Nephron progenitor cell (in vitro differentiated cells): ENCODE results near the gene EEF1A2.

Experiments used
- DNase-seq: peaks from one replicate; pipeline ENCODE4 v3.0.0; 2021
- H3K27ac Mint-ChIP-seq: 2 replicates; pipeline ENCODE4 v1.8.0; 2021; ENCODE audit warnings: mild to moderate bottlenecking, moderate library complexity, mixed read lengths
- H3K27me3 Mint-ChIP-seq: 2 replicates; pipeline ENCODE4 v1.8.0; 2021; ENCODE audit warnings: mild to moderate bottlenecking, low read depth, mixed read lengths; ENCODE audit not compliant: poor library complexity
- H3K36me3 Mint-ChIP-seq: 2 replicates; pipeline ENCODE4 v1.8.0; 2021; ENCODE audit warnings: low read depth, mixed read lengths
- H3K4me1 Mint-ChIP-seq: 2 replicates; pipeline ENCODE4 v1.8.0; 2021; ENCODE audit warnings: mixed read lengths
- H3K4me3 Mint-ChIP-seq: 2 replicates; pipeline ENCODE4 v1.8.0; 2021; ENCODE audit warnings: mild to moderate bottlenecking, moderate library complexity, mixed read lengths
- H3K9me3 Mint-ChIP-seq: 2 replicates; pipeline ENCODE4 v1.8.0; 2021; ENCODE audit warnings: mild to moderate bottlenecking, moderate library complexity, mixed read lengths
- TF ChIP-seq, protein P1 (sequence below): fragments of 200-600 bp; sonication (generic); IDR thresholded peaks from 2 replicates; pipeline ENCODE4 v1.5.0; 2021; ENCODE audit warnings: antibody characterized with exemption

EEF1A2 gene

DNA sequence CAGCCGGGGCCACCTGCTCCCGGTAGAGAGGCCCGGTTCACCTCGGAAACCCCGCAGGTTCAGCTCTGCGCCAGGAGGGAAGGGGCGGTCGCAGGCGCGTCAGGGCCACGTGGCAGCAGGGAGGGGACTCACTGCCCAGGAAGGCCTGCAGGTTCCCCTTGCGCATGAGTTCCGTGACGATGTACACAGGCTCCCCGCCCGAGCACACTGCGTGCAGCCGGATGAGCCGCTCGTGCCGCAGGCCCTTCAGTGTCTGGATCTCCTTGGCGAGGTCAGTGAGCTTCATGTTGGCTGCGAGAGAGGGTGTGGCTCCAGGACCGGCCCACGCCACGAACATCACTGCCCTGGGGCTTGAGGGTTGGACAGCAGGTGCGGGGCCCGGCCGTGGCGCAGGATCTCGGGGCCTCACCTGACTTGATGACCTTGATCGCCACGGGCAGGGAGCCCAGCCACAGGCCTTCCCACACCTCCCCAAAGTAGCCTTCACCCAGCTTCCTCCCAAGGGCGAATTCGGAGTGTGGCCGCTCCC is 43.2 kb upstream of the EEF1A2 start:
- TF ChIP-seq, protein P1, sequence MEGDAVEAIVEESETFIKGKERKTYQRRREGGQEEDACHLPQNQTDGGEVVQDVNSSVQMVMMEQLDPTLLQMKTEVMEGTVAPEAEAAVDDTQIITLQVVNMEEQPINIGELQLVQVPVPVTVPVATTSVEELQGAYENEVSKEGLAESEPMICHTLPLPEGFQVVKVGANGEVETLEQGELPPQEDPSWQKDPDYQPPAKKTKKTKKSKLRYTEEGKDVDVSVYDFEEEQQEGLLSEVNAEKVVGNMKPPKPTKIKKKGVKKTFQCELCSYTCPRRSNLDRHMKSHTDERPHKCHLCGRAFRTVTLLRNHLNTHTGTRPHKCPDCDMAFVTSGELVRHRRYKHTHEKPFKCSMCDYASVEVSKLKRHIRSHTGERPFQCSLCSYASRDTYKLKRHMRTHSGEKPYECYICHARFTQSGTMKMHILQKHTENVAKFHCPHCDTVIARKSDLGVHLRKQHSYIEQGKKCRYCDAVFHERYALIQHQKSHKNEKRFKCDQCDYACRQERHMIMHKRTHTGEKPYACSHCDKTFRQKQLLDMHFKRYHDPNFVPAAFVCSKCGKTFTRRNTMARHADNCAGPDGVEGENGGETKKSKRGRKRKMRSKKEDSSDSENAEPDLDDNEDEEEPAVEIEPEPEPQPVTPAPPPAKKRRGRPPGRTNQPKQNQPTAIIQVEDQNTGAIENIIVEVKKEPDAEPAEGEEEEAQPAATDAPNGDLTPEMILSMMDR, result no peak
- no peak overlapping the region for H3K27ac Mint-ChIP-seq
- H3K27me3 Mint-ChIP-seq, result peaks cover 19% of the 10 kb centered on the region
- no peaks in the 10 kb centered on the region for H3K9me3 Mint-ChIP-seq
- H3K36me3 Mint-ChIP-seq, result no peaks in the 10 kb centered on the region
- no peaks in the 10 kb centered on the region for H3K4me1 Mint-ChIP-seq
- no peak overlapping the region for H3K4me3 Mint-ChIP-seq
- DNase-seq, result no peak

DNA sequence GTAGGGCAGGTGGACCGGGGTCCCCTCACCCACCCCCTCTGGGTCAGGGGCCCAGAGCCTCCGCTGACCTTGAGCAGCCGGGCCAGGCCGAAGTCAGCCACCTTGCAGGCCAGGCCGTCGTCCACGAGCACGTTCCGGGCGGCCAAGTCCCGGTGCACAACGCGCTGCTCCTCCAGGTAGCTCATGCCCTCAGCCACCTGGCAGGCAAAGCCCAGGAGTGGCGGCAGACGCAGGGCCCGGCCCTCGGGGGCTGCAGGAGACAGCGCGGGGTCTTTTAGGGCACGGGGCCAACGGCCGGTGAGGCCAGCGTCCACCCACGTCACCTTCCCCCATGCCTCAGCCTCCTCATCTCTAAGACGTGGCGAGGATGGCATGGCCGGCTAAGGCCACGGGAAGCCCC is 42.5 kb upstream of the EEF1A2 start:
- no peak overlapping the region for H3K27ac Mint-ChIP-seq

DNA sequence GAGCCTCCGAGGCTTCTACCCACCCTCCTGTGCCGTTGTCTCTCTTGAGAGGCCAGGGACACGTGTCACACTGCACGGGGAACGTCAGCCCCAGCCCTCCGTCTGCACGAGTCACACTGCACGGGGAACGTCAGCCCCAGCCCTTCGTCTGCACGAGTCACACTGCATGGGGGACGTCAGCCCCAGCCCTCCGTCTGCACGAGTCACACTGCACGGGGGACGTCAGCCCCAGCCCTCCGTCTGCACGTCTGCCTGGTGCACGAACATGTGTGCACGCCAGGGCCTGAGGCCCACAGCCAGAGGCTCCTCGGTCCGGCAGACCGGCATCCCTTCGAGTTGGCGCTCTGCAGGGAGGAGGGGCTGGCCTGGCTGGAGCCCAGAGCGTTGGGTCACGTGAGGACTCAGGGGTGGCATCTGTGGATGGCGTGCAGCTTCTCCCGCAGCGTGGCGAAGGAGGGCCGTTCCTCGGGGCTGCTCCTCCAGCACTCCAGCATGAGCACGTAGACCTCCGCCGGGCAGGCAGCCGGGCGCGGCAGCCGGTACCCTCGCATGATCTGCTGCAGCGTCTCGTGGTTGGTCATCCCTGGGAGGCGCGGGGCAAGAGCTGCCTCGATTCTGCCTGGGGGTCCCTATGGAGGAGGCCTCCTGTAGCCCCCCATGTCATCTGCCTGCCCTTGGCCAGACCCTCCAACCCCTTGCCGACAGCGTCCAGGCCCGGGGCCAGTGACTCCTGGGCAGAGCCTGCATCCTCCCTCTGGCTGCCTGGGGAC is 41.7 kb upstream of the EEF1A2 start:
- H3K27ac Mint-ChIP-seq, result no peak overlapping the region
- peaks cover 12% of the 10 kb centered on the region for H3K27me3 Mint-ChIP-seq
- H3K9me3 Mint-ChIP-seq, result no peaks in the 10 kb centered on the region
- no peak overlapping the region for H3K4me3 Mint-ChIP-seq
- DNase-seq, result no peak
- TF ChIP-seq, protein P1, result no peak
- peaks cover 6% of the 10 kb centered on the region for H3K4me1 Mint-ChIP-seq
- no peaks in the 10 kb centered on the region for H3K36me3 Mint-ChIP-seq

More for the DNA sequence above, 42.5 kb upstream of the EEF1A2 start:
- TF ChIP-seq, protein P1, result no peak
- Mint-ChIP-seq H3K4me3 (no peak overlapping the region), H3K27me3 (peaks cover 18% of the 10 kb centered on the region), H3K9me3 (no peaks in the 10 kb centered on the region), H3K4me1 (peaks cover 2% of the 10 kb centered on the region), H3K36me3 (no peaks in the 10 kb centered on the region)
- no peak for DNase-seq

DNA sequence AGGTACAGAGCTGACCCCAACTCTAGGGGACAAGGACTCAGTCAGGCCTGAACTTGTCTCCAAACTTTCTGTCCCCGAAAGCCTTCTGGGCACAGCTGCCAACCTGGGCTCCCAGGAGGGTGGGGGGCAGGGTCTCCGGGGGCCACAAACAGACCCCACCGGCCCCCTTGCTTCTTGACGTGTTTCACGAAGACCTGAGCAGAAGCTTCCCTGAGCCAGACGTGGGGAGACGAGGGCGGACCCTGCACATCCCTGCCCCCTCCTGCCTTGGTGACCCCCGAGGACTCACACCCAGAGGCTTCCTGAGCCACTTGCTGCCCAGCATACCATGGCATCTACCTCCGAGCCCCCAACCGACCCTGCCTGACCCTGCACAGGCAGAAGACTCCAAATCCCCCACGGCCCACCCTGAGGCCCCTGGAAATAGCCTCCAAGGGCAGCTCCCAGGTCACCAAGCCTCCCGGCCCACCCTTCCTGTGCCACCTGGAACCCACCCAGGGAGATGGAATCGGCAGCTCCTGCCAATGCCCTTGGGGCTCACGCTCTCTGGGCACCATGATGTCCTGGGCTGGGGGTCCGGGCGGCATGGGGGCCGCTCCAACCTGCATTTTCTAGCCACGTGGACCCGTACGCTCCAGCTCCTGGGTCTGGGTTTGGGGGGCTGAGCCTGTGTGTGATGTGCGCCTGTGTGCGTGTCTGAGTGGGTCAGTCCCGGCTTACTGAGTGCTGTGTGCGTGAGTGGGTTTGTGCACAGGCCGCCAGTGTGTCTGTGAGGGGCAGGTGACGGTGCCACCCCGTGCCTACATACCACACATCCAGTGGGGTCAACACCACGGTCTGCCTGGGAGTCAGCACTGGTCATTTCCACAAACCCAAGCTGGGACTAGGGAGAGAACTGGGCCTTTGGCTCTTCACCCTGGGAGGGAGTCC is 40.8 kb upstream of the EEF1A2 start:
- H3K9me3 Mint-ChIP-seq, result no peaks in the 10 kb centered on the region
- no peak overlapping the region for H3K4me3 Mint-ChIP-seq
- H3K4me1 Mint-ChIP-seq, result peaks cover 6% of the 10 kb centered on the region
- TF ChIP-seq, protein P1, result no peak
- H3K27me3 Mint-ChIP-seq, result peaks cover 6% of the 10 kb centered on the region
- no peak overlapping the region for H3K27ac Mint-ChIP-seq
- H3K36me3 Mint-ChIP-seq, result no peaks in the 10 kb centered on the region
- no peak for DNase-seq

DNA sequence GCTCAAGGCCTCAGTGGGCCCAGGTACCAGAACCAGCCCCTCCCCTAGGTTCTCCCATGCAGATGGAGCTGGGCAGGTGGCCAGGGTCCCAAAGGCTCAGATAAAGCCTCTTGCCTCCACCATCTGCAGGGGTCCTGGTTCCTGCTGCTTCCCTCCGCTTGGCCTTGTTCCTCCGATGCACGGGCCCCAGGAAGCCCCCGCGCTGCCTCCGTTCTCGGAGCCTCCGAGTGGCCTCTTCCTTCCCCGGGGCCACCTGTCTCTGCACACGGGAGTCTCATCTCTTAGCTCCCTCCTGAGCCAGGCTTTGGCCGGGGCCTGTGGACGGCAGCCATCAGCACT is 40.2 kb upstream of the EEF1A2 start:
- Mint-ChIP-seq H3K27ac (no peak overlapping the region), H3K27me3 (peaks cover 2% of the 10 kb centered on the region), H3K9me3 (no peaks in the 10 kb centered on the region), H3K4me3 (no peak overlapping the region), H3K36me3 (no peaks in the 10 kb centered on the region), H3K4me1 (peaks cover 6% of the 10 kb centered on the region)
- TF ChIP-seq, protein P1, result no peak
- no peak for DNase-seq
